Measurements from ENCODE around the gene MAN1C1.

- no peak for TF ChIP-seq CTCF (IDR thresholded peaks at IDR 0.05; ENCODE audit: extremely low read depth in 1 of 2, insufficient read depth in 1 of 2, low read depth in 1 of 2, low read length in 2 of 2)
- TF ChIP-seq MAX (IDR thresholded peaks at IDR 0.05; ENCODE audit: insufficient read depth, insufficient read length), result no peak
- TF ChIP-seq EZH2 (IDR thresholded peaks at IDR 0.05; ENCODE audit: borderline replicate concordance, low read depth, low read length, severe bottlenecking), result no peak
Measured at GRCh38 chr1:25757151-25757845, 140.7 kb downstream of the MAN1C1 start.

Measured in endothelial cell of umbilical vein (primary cell).